ENCODE data around the gene GRK2.

The GRK2 gene

DNA sequence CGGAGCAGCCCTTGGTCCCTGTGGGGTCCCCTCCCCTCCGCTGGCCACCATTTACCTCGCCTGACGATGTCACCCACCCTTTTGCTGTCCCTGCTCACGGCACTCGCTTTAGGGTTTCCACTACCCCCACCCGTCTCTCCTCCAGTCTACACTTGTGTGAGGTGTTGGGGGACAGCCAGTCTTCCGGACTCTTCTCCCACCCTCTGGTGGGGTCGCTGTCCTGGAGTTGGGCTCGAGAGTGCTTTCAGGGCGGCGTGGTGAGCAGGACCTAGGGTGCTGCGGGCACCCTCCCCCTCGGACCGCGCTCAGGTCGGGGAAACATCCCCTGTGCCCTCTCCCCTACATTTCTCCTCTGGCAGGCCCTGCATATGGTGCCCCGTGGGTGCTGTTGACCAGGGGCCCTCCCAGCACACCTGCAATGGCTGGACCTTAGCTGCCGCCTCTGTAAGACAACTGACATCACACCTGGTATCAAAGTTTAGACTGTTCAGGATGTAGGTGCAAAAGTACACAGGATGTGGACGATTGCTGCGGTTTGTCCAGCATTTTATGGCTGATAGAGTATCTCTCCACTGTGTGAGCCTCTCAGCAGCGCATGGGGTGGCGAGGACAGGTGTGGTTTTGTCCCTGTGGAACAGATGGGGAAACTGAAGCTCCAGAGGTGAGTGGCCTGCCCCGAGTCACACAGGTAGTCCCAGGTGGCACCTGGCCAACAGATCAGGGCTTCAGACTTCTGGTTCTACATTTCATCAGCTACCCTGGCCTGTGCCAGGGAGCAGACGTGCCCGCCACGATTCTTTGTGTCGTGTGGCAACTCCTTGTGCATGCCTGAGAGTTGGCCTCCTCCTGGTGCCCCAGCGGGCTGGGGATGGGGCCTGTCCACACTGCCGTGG lies 1.2 kb downstream of the GRK2 start:
- TF ChIP-seq, protein P1, sequence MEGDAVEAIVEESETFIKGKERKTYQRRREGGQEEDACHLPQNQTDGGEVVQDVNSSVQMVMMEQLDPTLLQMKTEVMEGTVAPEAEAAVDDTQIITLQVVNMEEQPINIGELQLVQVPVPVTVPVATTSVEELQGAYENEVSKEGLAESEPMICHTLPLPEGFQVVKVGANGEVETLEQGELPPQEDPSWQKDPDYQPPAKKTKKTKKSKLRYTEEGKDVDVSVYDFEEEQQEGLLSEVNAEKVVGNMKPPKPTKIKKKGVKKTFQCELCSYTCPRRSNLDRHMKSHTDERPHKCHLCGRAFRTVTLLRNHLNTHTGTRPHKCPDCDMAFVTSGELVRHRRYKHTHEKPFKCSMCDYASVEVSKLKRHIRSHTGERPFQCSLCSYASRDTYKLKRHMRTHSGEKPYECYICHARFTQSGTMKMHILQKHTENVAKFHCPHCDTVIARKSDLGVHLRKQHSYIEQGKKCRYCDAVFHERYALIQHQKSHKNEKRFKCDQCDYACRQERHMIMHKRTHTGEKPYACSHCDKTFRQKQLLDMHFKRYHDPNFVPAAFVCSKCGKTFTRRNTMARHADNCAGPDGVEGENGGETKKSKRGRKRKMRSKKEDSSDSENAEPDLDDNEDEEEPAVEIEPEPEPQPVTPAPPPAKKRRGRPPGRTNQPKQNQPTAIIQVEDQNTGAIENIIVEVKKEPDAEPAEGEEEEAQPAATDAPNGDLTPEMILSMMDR (IDR thresholded peaks at IDR 0.05; ENCODE audit: low read depth, low read length, missing control alignments), result peak; percentile 21
- Histone ChIP-seq H3K4me3 (ENCODE audit: low read depth, low read length) (peak overlapping the region; percentile 76), H3K27ac (no peak overlapping the region), H3K27me3 (replicated peaks) (no peaks in the 10 kb centered on the region), H3K36me3 (replicated peaks) (peaks cover 11% of the 10 kb centered on the region)
- in situ Hi-C loops (cut with HindIII; ENCODE audit: low pct_ligation_motif_present, low sequenced_read_pairs), result no loop called here
- DNase-seq, result no peak

DNA sequence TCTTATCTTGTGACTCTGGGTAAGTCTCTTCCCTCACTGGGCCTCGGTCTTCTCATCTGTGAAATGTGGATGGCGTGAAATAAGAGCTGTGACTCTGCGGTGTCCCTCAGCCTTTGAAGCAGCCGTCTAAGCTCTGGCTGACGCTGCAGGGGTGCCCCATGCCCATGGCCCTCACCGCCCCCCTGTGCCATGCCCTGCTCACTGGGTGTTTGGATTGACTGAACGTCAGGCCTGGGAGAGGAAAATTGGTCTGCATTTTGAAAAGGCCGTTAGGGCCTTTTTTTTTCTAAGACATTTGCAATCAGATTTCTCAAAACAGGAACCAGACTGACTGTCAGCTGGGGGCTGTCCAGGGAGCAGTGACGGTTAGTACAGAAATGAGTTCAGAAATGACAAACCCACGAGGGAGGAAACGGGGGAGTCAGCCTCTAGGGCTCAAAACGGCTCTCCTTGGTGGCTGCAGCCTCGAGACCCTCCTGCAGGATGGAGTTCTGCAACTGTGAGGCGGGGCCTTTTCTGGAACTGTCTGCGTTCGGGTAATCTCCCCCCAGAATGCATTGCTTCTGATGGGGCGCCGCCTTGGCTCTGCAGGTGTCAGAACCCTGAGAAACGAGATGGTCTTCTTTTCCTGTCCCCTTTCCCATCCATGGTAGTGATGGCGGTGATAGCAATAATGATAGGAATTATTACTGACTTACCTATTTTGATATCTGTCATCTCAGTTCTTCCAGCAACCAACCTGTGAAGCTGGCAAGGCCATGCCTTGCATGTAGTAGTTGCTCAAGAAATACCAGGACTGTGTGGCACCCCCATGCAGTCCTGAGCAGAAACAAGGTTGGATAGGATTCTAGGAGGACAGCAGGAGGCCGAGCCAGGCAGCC lies 2.0 kb downstream of the GRK2 start:
- in situ Hi-C loops (cut with HindIII; ENCODE audit: low pct_ligation_motif_present, low sequenced_read_pairs), result no loop called here
- no peak for DNase-seq

DNA sequence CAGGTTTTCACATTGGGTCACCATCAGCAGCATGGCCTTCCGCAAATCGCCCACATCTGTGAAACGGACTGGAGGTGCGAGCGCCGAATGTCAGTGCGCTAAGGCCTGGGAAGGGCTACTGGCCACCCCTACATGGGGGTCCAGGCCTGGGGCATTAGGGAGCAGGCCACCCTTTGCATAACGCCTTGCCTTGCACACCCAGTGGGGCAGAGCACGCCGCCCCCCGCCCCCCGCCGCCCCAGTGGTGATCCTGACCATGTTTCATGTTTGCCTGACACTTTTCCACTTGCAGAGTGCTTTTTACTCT lies 2.6 kb downstream of the GRK2 start:
- in situ Hi-C loops (cut with HindIII; ENCODE audit: low pct_ligation_motif_present, low sequenced_read_pairs), result no loop called here
- Histone ChIP-seq H3K27ac (no peak overlapping the region), H3K27me3 (replicated peaks) (no peaks in the 10 kb centered on the region), H3K4me3 (ENCODE audit: low read depth, low read length) (no peak overlapping the region), H3K36me3 (replicated peaks) (peaks cover 11% of the 10 kb centered on the region)
- TF ChIP-seq, protein P1 (IDR thresholded peaks at IDR 0.05; ENCODE audit: low read depth, low read length, missing control alignments), result no peak
- no peak for DNase-seq

More for the DNA sequence above, 2.0 kb downstream of the GRK2 start:
- no peaks in the 10 kb centered on the region for H3K27me3 ChIP-seq (replicated peaks)
- no peak overlapping the region for H3K27ac ChIP-seq
- no peak overlapping the region for H3K4me3 ChIP-seq (ENCODE audit: low read depth, low read length)
- H3K36me3 ChIP-seq (replicated peaks), result peaks cover 11% of the 10 kb centered on the region
- TF ChIP-seq, protein P1 (IDR thresholded peaks at IDR 0.05; ENCODE audit: low read depth, low read length, missing control alignments), result no peak

DNA sequence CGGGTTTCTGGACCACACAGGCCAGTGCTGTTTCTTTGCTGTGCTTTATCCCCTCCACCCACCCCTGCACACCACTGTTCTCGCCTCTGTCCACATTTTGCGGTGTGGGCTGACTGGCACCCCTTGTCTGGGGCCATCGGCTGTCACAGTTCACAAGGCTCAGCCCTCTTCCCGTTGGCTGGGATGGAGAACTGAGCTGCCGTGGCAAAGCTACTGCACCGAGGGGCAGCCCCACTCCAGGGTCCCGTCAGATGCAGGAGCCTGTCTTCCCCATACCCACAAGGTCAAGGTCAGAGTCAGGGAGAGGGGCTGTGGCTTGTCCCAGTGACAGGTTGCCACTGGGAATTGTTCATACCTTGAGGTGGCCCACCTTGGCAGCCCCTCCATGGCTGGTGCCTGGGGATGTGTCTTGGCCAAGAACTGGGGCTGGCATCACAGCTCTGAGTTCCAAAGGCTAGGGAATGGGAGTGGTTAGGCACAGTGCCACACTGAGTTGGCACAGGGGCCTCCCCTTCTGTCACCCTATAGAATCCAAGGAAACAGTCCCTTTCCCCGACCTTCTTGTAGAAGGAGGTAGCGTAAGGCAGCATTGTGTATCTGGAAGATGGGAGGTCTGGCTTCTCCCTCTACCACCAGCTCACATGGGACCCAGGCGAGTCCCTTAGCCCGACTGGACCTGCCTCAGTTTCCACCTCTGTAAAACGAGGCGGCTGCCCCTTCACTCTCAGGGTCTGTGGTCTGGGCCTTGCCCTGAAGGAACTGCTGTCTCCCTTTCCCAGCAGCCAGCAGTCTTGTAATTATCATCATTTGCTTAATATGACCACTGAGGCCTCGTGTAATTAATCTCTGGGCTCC lies 3.4 kb downstream of the GRK2 start:
- no peak overlapping the region for H3K27ac ChIP-seq
- H3K27me3 ChIP-seq (replicated peaks), result no peaks in the 10 kb centered on the region
- TF ChIP-seq, protein P1 (IDR thresholded peaks at IDR 0.05; ENCODE audit: low read depth, low read length, missing control alignments), result no peak
- in situ Hi-C loops (cut with HindIII; ENCODE audit: low pct_ligation_motif_present, low sequenced_read_pairs), result no loop called here
- no peak overlapping the region for H3K4me3 ChIP-seq (ENCODE audit: low read depth, low read length)
- no peak for DNase-seq
- H3K36me3 ChIP-seq (replicated peaks), result peaks cover 11% of the 10 kb centered on the region
